SK-N-SH (cell line): Measurements from ENCODE around the gene FLVCR1.

ENCODE experiments used
- EP300 ChIP-seq, 2 experiments: IDR thresholded peaks; 2 replicates each; pipeline versions ENCODE4 v1.4.0 to v1.6.1; 2012; ENCODE audit warnings: borderline replicate concordance in 1 of 2, low read depth in 1 of 2, low read length in 1 of 2
- POLR2AphosphoS5 ChIP-seq: IDR thresholded peaks from 2 replicates; pipeline ENCODE4 v1.6.1; 2012; ENCODE audit warnings: low read depth, low read length
- TEAD4 ChIP-seq: IDR thresholded peaks from 2 replicates; pipeline ENCODE4 v1.4.0; 2012; ENCODE audit warnings: mild to moderate bottlenecking, borderline replicate concordance; ENCODE audit not compliant: insufficient read depth
- USF2 ChIP-seq: fragments of 150-350 bp; IDR thresholded peaks from 2 replicates; pipeline ENCODE4 v1.6.1; 2017; ENCODE audit warnings: antibody characterized with exemption, low read length, low read depth, borderline replicate concordance
- TF ChIP-seq, protein P1 (sequence below): fragments of 200-600 bp; sonication (generic); IDR thresholded peaks from 2 replicates; pipeline ENCODE4 v1.6.1; 2017; ENCODE audit warnings: antibody characterized with exemption, mild to moderate bottlenecking, moderate library complexity
- TF ChIP-seq, protein P2 (sequence below): fragments of 150-350 bp; IDR thresholded peaks from 2 replicates; pipeline ENCODE4 v1.6.1; 2016; ENCODE audit warnings: mild to moderate bottlenecking, low read depth, low read length

- TF ChIP-seq, protein P1, sequence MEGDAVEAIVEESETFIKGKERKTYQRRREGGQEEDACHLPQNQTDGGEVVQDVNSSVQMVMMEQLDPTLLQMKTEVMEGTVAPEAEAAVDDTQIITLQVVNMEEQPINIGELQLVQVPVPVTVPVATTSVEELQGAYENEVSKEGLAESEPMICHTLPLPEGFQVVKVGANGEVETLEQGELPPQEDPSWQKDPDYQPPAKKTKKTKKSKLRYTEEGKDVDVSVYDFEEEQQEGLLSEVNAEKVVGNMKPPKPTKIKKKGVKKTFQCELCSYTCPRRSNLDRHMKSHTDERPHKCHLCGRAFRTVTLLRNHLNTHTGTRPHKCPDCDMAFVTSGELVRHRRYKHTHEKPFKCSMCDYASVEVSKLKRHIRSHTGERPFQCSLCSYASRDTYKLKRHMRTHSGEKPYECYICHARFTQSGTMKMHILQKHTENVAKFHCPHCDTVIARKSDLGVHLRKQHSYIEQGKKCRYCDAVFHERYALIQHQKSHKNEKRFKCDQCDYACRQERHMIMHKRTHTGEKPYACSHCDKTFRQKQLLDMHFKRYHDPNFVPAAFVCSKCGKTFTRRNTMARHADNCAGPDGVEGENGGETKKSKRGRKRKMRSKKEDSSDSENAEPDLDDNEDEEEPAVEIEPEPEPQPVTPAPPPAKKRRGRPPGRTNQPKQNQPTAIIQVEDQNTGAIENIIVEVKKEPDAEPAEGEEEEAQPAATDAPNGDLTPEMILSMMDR: no peak
- no peak for TF ChIP-seq POLR2AphosphoS5
- no peak for TF ChIP-seq USF2
- TF ChIP-seq EP300 (IDR thresholded peaks at IDR 0.05; ENCODE audit: borderline replicate concordance in 1 of 2, low read depth in 1 of 2, low read length in 1 of 2): no peak
- no peak for TF ChIP-seq TEAD4
- TF ChIP-seq, protein P2, sequence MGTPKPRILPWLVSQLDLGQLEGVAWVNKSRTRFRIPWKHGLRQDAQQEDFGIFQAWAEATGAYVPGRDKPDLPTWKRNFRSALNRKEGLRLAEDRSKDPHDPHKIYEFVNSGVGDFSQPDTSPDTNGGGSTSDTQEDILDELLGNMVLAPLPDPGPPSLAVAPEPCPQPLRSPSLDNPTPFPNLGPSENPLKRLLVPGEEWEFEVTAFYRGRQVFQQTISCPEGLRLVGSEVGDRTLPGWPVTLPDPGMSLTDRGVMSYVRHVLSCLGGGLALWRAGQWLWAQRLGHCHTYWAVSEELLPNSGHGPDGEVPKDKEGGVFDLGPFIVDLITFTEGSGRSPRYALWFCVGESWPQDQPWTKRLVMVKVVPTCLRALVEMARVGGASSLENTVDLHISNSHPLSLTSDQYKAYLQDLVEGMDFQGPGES: no peak
These were observed 70.5 kb downstream of the FLVCR1 start for GRCh38 chr1:212928323-212929291.
